HepG2 (cell line): ENCODE data around the gene HDAC10. TPM values are rescaled to one million over a fixed set of nuclear protein-coding genes. Genes with fewer than 3 reads are reported as not detected.

Experiments
- ADNP ChIP-seq: sonication (generic); formaldehyde crosslinking; IDR thresholded peaks from 2 replicates; pipeline ENCODE4 v1.4.0; 2020; ENCODE audit warnings: missing genetic modification reagents
- CTCF ChIP-seq: sonication (generic); formaldehyde crosslinking; IDR thresholded peaks from 2 replicates; pipeline ENCODE4 v1.5.0; 2020; ENCODE audit warnings: mild to moderate bottlenecking, missing genetic modification reagents, moderate library complexity
- DZIP1 ChIP-seq: sonication (generic); formaldehyde crosslinking; IDR thresholded peaks from 2 replicates; pipeline ENCODE4 v1.5.0; 2020; ENCODE audit warnings: mild to moderate bottlenecking, missing genetic modification reagents
- HNF4G ChIP-seq, 2 experiments: sonication (generic) in 1 of 2; formaldehyde crosslinking in 1 of 2; IDR thresholded peaks; 2 replicates each; pipeline versions ENCODE4 v1.4.0 to v1.6.1; 2011 to 2020; ENCODE audit warnings: borderline replicate concordance in 2 of 2, low read depth in 2 of 2, mild to moderate bottlenecking in 2 of 2, low read length in 1 of 2, missing genetic modification reagents in 1 of 2, moderate library complexity in 1 of 2
- HNRNPLL ChIP-seq: fragments of 200-400 bp; formaldehyde crosslinking; IDR thresholded peaks from 2 replicates; pipeline ENCODE4 v1.6.1; 2017; ENCODE audit warnings: mild to moderate bottlenecking, low read depth, low read length; ENCODE audit not compliant: poor library complexity, severe bottlenecking
- JARID2 ChIP-seq: sonication (generic); formaldehyde crosslinking; IDR thresholded peaks from 2 replicates; pipeline ENCODE4 v1.8.1; 2023; ENCODE audit warnings: missing genetic modification reagents, inconsistent platforms; ENCODE audit not compliant: insufficient replicate concordance
- JDP2 ChIP-seq: sonication (generic); formaldehyde crosslinking; IDR thresholded peaks from 2 replicates; pipeline ENCODE4 v1.8.1; 2022; ENCODE audit warnings: missing genetic modification reagents, borderline replicate concordance
- KLF13 ChIP-seq: sonication (generic); formaldehyde crosslinking; IDR thresholded peaks from 2 replicates; pipeline ENCODE4 v1.4.0; 2020; ENCODE audit warnings: mild to moderate bottlenecking, missing genetic modification reagents
- MATR3 ChIP-seq: sonication (generic); formaldehyde crosslinking; IDR thresholded peaks from 2 replicates; pipeline ENCODE4 v1.4.0; 2020; ENCODE audit warnings: missing genetic modification reagents
- MED13 ChIP-seq: sonication (generic); formaldehyde crosslinking; IDR thresholded peaks from 2 replicates; pipeline ENCODE4 v1.5.0; 2020; ENCODE audit warnings: missing genetic modification reagents
- SNAI1 ChIP-seq: sonication (generic); formaldehyde crosslinking; IDR thresholded peaks from 2 replicates; pipeline ENCODE4 v1.5.0; 2020; ENCODE audit warnings: mild to moderate bottlenecking, missing genetic modification reagents, borderline replicate concordance
- SP1 ChIP-seq, 2 experiments: fragments of 450-650 bp in 1 of 2; sonication (generic) in 1 of 2; formaldehyde crosslinking in 1 of 2; IDR thresholded peaks; 2 replicates each; pipeline versions ENCODE4 v1.4.0 to v1.6.1; 2016 to 2020; ENCODE audit warnings: missing genetic modification reagents in 1 of 2
- TARDBP ChIP-seq: sonication (generic); formaldehyde crosslinking; IDR thresholded peaks from 2 replicates; pipeline ENCODE4 v1.8.0; 2022; ENCODE audit warnings: mild to moderate bottlenecking, missing genetic modification reagents
- TBX3 ChIP-seq: fragments of 450-650 bp; IDR thresholded peaks from 2 replicates; pipeline ENCODE4 v1.6.1; 2017; ENCODE audit warnings: antibody characterized with exemption, mild to moderate bottlenecking, inconsistent platforms, borderline replicate concordance
- THAP9 ChIP-seq: sonication (generic); formaldehyde crosslinking; IDR thresholded peaks from 2 replicates; pipeline ENCODE4; 2020; ENCODE audit warnings: missing genetic modification reagents, mild to moderate bottlenecking, borderline replicate concordance
- ZBTB26 ChIP-seq: IDR thresholded peaks from 2 replicates; pipeline ENCODE4 v1.6.1; 2016; ENCODE audit warnings: missing compliant biosample characterization, missing genetic modification reagents, borderline replicate concordance
- ZBTB7A ChIP-seq: sonication (generic); formaldehyde crosslinking; IDR thresholded peaks from 2 replicates; pipeline ENCODE4 v1.8.0; 2022; ENCODE audit warnings: mild to moderate bottlenecking, missing genetic modification reagents
- ZNF256 ChIP-seq: sonication (generic); formaldehyde crosslinking; conservative IDR thresholded peaks from 2 replicates; pipeline ENCODE4 v1.4.0; 2020; ENCODE audit warnings: missing genetic modification reagents
- ZNF616 ChIP-seq: sonication (generic); formaldehyde crosslinking; IDR thresholded peaks from 2 replicates; pipeline ENCODE4 v1.5.0; 2020; ENCODE audit warnings: low read depth, mild to moderate bottlenecking, missing genetic modification reagents
- ZNF777 ChIP-seq: sonication (generic); formaldehyde crosslinking; IDR thresholded peaks from 2 replicates; pipeline ENCODE4 v1.4.0; 2020; ENCODE audit warnings: missing genetic modification reagents
- ZSCAN30 ChIP-seq: sonication (generic); formaldehyde crosslinking; IDR thresholded peaks from 2 replicates; pipeline ENCODE4 v1.5.0; 2020; ENCODE audit warnings: mild to moderate bottlenecking, missing genetic modification reagents
- polyA plus RNA-seq, 8 experiments: library from polyadenylated mRNA; depleted of rRNA in 3 of 8; stranded (reverse) in 7 of 8; unstranded in 1 of 8; fragments of >200 nt; fragmentation: Illumina TruSeq in 4 of 8; extraction: Trizol in 4 of 8; gene quantifications; 2 replicates each; pipeline versions ENCODE4 v1.2.1 to v1.2.3, GENCODE V29; 2011 to 2016; ENCODE audit warnings: low read depth in 4 of 8, missing spikeins in 1 of 8, mixed read lengths in 1 of 8; ENCODE audit not compliant: insufficient read depth in 1 of 8
- total RNA-seq, 5 experiments: library from RNA; depleted of rRNA; stranded (reverse); fragments of >200 nt; fragmentation: Illumina TruSeq; extraction: Trizol; gene quantifications; 2 replicates each; pipeline ENCODE4 v1.2.3, GENCODE V29; 2016; ENCODE audit warnings: low read depth in 1 of 5

The HDAC10 gene
- total and polyA plus RNA-seq, 2 of the 13 experiments (the other 11 are each of a cell fraction or from before 2014, with no cell fraction given) = 13.9 to 14.9 TPM

GRCh38 chr22:50251477-50252081 lies 514 bp upstream of the HDAC10 start (continued):
- 0 out of 2 replicates have a peak, but pooled peaks have one; percentile 40 for TF ChIP-seq THAP9 (CRISPR knock-in tag)
- TF ChIP-seq MATR3 (CRISPR knock-in tag) = no peak
- peak; percentile 27; the same call in 1 of the 2 replicates for TF ChIP-seq SNAI1 (CRISPR knock-in tag)
- TF ChIP-seq HNF4G (IDR thresholded peaks at IDR 0.05; ENCODE audit: borderline replicate concordance, low read depth, low read length) = no peak
- TF ChIP-seq HNF4G (CRISPR knock-in tag; IDR thresholded peaks at IDR 0.05; ENCODE audit: borderline replicate concordance, low read depth) = no peak
- no peak for TF ChIP-seq TBX3
- no peak for TF ChIP-seq JDP2 (CRISPR knock-in tag)
- TF ChIP-seq ZNF256 (CRISPR knock-in tag) = no peak
- TF ChIP-seq ZBTB7A (CRISPR knock-in tag) = peak; percentile 98
- no peak for TF ChIP-seq SP1 (IDR thresholded peaks at IDR 0.05)
- TF ChIP-seq SP1 (CRISPR knock-in tag; IDR thresholded peaks at IDR 0.05) = 0 out of 2 replicates have a peak, but pooled peaks have one; percentile 9
- no peak for TF ChIP-seq JARID2 (CRISPR knock-in tag)
- peak; percentile 27 for TF ChIP-seq HNRNPLL
- TF ChIP-seq ZBTB26 (CRISPR knock-in tag) = no peak
- TF ChIP-seq MED13 (CRISPR knock-in tag) = no peak
- TF ChIP-seq CTCF (CRISPR knock-in tag) = peak; percentile 26; the same call in 1 of the 2 replicates
- no peak for TF ChIP-seq ADNP
- no peak for TF ChIP-seq KLF13 (CRISPR knock-in tag)
- TF ChIP-seq ZSCAN30 (CRISPR knock-in tag) = no peak
- TF ChIP-seq ZNF616 (CRISPR knock-in tag) = no peak
- TF ChIP-seq TARDBP (CRISPR knock-in tag) = 0 out of 2 replicates have a peak, but pooled peaks have one; percentile 20
- no peak for TF ChIP-seq DZIP1 (CRISPR knock-in tag)
- TF ChIP-seq ZNF777 (CRISPR knock-in tag) = no peak
